ENCODE results near the gene MATN1.

Gene MATN1

GRCh38 chr1:30730346-30731108 lies 7.1 kb upstream of the MATN1 start:
- no peak for DNase-seq

GRCh38 chr1:30729901-30730300 lies 6.5 kb upstream of the MATN1 start:
- no peak for DNase-seq

GRCh38 chr1:30728832-30729638 lies 5.7 kb upstream of the MATN1 start:
- DNase-seq, result no peak

GRCh38 chr1:30728340-30728739 lies 5.0 kb upstream of the MATN1 start:
- DNase-seq, result no peak

GRCh38 chr1:30727824-30728223 lies 4.4 kb upstream of the MATN1 start:
- DNase-seq, result no peak

- no peak for DNase-seq
These were observed 3.6 kb upstream of the MATN1 start for GRCh38 chr1:30726773-30727684.

- no peak for DNase-seq
These were observed 2.9 kb upstream of the MATN1 start for GRCh38 chr1:30726236-30726635.

- DNase-seq, result no peak
These were observed 2.2 kb upstream of the MATN1 start for GRCh38 chr1:30725450-30726095.

GRCh38 chr1:30724655-30725421 lies 1.5 kb upstream of the MATN1 start:
- no peak for DNase-seq

- DNase-seq, result no peak
These were observed 790 bp upstream of the MATN1 start for GRCh38 chr1:30724175-30724574.

- DNase-seq, result no peak
These were observed 1.4 kb downstream of the MATN1 start for GRCh38 chr1:30721812-30722537.

- DNase-seq, result no peak
These were observed 2.0 kb downstream of the MATN1 start for GRCh38 chr1:30721341-30721793.

GRCh38 chr1:30720271-30721223 lies 2.8 kb downstream of the MATN1 start:
- no peak for DNase-seq

GRCh38 chr1:30719406-30720270 lies 3.7 kb downstream of the MATN1 start:
- no peak for DNase-seq

GRCh38 chr1:30718636-30719405 lies 4.6 kb downstream of the MATN1 start:
- peak; percentile 84 for DNase-seq

GRCh38 chr1:30718091-30718635 lies 5.2 kb downstream of the MATN1 start:
- peak; percentile 100 for DNase-seq

- no peak for DNase-seq
These were observed 6.7 kb downstream of the MATN1 start for GRCh38 chr1:30716646-30717045.

GRCh38 chr1:30715886-30716285 lies 7.5 kb downstream of the MATN1 start:
- no peak for DNase-seq

Data from NCI-H1092 treated with DMSO at 0.1 percent for 48 hours (cell line).